ENCODE measurements around the gene FLOT1.

The FLOT1 gene

DNA sequence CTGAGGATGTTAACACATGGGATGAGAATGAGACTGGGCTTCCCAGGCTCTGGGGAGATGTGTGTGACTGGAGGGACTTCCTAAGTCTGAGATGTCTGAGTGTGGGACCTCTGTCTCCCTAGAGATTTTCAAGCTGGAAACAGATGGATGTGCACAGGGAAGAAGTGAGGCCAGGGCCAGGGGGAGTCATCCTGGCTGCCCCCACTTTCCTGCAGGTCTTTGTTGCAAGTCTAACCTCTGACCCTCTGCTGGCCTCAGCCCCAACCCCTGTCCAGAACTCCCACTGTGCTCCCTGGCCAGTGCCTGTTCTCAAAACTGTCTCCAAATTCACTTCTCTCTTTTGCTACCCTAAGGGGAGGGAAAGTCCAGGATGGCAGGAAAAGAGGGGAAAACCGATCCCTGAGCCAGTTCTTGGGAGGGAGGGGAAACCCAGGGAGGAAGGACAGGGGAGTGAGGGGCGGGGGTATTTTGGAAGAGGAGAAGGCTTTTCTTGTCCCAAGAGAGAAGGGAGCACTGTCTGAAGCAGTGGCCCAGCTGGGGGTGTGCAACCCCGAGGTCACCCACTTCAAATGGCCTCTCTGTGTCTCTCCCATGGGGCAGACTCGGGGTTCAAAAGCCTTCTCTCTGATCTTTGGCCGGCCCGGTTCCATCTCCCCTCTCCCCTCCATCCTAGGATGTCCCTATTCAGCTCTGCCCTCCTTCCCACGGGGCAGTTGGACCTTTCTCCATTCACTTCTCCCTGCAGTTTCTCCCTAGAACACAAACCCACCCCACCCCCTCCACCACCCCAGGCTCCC, 59.1 kb downstream of the FLOT1 start:
- no peak overlapping the region for H3K4me3 ChIP-seq (ENCODE audit: low read depth, low read length)

DNA sequence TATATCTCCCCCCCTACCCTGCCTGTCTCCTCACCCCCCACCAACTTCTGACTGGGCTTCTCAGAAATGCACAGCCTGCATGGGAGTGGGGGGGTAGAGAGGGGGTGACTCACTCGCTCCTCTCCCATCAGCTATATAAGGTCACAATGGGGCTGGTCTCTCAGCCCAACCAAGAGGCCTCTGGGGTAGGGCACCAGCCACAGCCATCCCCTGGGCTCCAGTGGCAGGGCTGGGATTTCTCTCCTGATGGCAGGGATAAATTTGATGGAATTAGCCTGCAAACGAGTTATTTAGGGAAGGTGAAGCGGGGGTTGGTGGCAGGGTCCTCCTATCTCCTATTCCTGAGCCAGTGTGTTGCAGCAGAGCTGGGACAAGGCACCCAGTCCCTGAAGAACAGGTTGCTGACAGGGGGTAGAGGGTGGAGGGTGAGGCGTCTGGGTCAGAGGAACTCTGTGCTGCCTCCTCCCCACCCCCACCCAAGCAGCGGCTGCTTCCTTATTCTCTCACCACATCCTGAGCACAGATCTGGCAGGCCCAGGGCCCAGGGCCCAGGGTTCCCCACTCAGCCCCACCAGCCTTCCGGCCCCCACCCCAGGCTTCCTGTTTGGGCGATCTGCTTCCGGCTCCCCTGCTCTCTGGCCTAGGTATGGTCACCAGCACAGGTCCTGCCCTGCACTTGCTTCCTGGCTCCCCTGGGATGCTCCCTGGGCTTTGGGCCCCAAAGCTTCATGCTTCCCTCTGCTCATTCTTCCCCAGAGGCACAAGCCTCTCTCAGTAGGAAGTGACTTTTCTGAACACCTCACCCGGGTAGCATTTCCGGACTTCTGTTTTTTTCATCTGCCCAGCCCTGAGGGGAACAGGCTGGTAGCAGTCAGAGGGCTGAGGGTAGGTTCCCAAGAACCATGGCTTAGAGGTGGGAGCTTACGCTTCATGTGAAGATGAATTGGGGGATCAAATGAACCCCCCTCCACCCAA, 60.1 kb downstream of the FLOT1 start:
- no peak overlapping the region for H3K4me3 ChIP-seq (ENCODE audit: low read depth, low read length)

DNA sequence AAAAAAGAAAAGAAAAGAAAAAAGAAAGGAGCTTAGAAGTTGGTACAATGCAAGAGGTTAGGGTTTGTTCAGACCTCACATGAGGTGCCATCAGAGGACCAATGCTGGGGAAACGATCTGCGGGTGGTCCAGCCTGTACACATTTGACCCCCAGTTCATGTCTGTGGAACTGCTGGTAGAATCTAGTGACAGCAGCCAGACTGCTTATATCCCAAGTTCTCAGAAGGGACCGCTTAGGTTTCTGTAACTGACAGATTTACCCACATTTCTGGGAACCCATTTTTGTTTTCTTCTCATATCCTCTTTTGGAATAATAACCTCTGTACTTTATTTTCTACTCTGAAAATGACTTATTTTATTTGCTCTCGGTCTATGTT, 60.7 kb downstream of the FLOT1 start:
- no peak overlapping the region for H3K4me3 ChIP-seq (ENCODE audit: low read depth, low read length)

DNA sequence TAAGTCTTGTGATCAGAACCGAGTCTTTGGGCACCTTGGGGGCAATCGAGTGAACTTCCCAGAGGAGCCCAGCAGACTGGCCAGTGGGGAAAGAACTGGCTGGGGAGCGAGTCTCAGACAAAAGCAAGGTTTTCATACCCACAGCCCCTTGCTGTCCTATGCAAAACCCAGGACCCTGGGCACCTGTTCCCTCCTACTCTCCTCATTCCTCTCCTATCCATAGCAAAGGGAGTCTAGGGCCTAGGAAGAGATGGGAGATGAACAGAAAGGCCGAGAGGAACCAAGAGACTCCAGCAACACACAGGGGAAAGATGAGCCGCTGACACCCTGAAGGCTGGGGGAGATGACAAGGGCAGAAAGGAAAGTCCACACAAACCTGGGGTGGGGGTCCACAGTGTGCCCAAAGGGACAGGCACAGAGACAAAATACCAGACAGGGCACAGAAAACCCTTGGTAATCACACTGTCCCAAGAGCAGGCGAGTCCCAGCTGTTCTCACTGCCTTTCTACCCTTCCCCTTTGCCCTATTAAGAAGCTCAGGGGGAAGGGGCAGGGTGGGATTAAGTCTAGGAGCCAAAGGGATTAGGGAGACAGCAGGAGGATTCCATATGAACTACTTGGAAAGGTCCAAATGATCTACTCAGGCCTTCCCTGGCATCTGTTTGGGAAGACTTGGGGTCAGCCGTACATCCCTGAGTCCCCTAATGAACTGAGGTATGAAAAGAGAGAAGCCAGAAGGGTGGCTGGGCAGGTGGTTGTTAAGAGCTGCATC, 62.5 kb downstream of the FLOT1 start:
- no peak overlapping the region for H3K4me3 ChIP-seq (ENCODE audit: low read depth, low read length)

DNA sequence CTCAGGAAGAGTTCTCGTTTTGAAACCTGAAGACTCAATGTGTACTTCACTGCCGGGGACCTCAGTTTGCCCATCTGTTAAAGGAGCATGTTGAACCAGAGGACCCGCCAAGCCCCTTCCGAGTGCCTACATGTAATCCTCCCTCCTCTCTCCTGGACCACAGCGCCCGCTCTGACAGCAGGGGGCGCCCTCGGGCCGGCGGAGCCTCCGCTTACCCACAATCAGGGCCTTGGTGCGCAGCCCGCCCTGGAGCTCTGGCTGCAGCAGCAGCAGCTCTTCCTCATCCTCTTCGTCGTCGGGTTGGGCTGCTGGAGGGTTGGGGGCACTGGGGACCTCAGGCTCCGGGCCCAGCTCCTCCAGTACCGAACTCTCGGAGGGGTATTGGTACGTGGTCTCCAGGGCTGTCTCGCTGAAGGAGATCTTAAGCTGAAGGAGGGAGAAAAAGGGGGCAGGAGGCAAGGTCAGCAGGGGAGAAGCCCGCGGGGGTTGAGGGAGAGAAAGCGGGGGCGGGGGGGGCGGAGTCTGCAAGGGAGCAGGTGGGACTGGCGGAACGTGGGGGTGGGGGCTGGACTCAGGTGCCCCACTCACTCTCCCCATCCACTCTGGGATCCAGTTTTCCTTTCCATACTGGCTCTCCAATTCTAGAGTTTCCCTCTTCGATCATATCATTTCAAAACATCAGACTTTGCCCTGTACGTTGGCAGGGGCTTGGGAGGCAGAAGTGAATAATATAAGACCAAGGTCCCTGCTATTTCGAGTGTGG, 63.3 kb downstream of the FLOT1 start:
- H3K4me3 ChIP-seq (ENCODE audit: low read depth, low read length), result no peak overlapping the region

Data from iPS-11a (cell line).